Uterus (tissue), 4 donors: Measurements from ENCODE around the gene RFX7. TPM values are rescaled to one million over a fixed set of nuclear protein-coding genes. Genes with fewer than 3 reads are reported as not detected.

Source experiments
- DNase-seq, 2 donors: peaks; one replicate each; pipeline ENCODE4 v3.0.0-alpha.2; 2019 to 2020
- H3K27ac ChIP-seq, 2 donors: fragments of 200-600 bp; sonication (generic); 1 replicate in 1 of 2; 2 replicates in 1 of 2; pipeline ENCODE4 v1.5.1; 2016 to 2018
- H3K27me3 ChIP-seq, 2 donors: fragments of 200-600 bp; sonication (generic); one replicate each; pipeline ENCODE4 v1.5.1; 2018 to 2019; ENCODE audit warnings: control low read depth in 1 of 2
- H3K36me3 ChIP-seq, 2 donors: fragments of 200-600 bp; sonication (generic); one replicate each; pipeline ENCODE4 v1.5.1; 2019; ENCODE audit warnings: control low read depth in 1 of 2
- H3K4me1 ChIP-seq, 2 donors: fragments of 200-600 bp; sonication (generic); one replicate each; pipeline ENCODE4 v1.5.1; 2018 to 2019; ENCODE audit warnings: control low read depth in 1 of 2
- H3K4me3 ChIP-seq, 2 donors: fragments of 200-600 bp; sonication (generic); 1 replicate in 1 of 2; 2 replicates in 1 of 2; pipeline ENCODE4 v1.5.1; 2018 to 2019; ENCODE audit warnings: mild to moderate bottlenecking in 1 of 2
- H3K9me3 ChIP-seq, 2 donors: fragments of 200-600 bp; sonication (generic); one replicate each; pipeline ENCODE4 v1.5.1; 2019; ENCODE audit warnings: control low read depth in 1 of 2
- CTCF ChIP-seq, 4 experiments: fragments of 200-600 bp in 2 of 4; fragments of 450-650 bp in 2 of 4; sonication (generic) in 2 of 4; IDR thresholded peaks; one replicate each; pipeline ENCODE4 v1.5.1; 2016 to 2019; ENCODE audit warnings: antibody characterized with exemption in 4 of 4, mild to moderate bottlenecking in 2 of 4, moderate library complexity in 1 of 4
- POLR2A ChIP-seq, 2 donors: fragments of 450-650 bp; IDR thresholded peaks; one replicate each; pipeline ENCODE4 v1.6.1; 2016; ENCODE audit warnings: antibody characterized with exemption in 2 of 2, mild to moderate bottlenecking in 1 of 2, moderate library complexity in 1 of 2
- intact Hi-C: fragments of 100-400 bp; cut with DNase I; formaldehyde crosslinking; loops from one replicate; pipeline ENCODE4 v1.15.1; 2023; ENCODE audit warnings: low total_unique reads
- total RNA-seq, 4 donors: library from RNA; depleted of rRNA in 3 of 4; stranded (reverse); fragments of >200 nt in 3 of 4; gene quantifications; one replicate each; pipeline versions ENCODE4 v1.1.0 to v1.2.4, GENCODE V29; 2014 to 2023
- donor health status: DM: yes; HTN: yes; CAD: no.

Gene RFX7
- total RNA-seq, 4 donors from 2014 or later = 3.1 to 22.9 (median 11.9) TPM

GRCh38 chr15:56146756-56147155 lies 96.9 kb downstream of the RFX7 start:
- Histone ChIP-seq H3K4me3 (no peak overlapping the region), H3K27me3 (no peaks in the 10 kb centered on the region), H3K9me3 (no peaks in the 10 kb centered on the region), H3K4me1 (no peaks in the 10 kb centered on the region), H3K36me3 (no peaks in the 10 kb centered on the region), H3K27ac (no peak overlapping the region)
- TF ChIP-seq POLR2A (IDR thresholded peaks at IDR 0.05) (no peak), CTCF (IDR thresholded peaks at IDR 0.05) (no peak)
- no peak for DNase-seq
- intact Hi-C loops = no loop called here

- intact Hi-C loops = no loop called here
- TF ChIP-seq POLR2A (IDR thresholded peaks at IDR 0.05) (no peak), CTCF (IDR thresholded peaks at IDR 0.05) (no peak)
- Histone ChIP-seq H3K36me3 (no peaks in the 10 kb centered on the region), H3K27ac (no peak overlapping the region), H3K4me1 (no peaks in the 10 kb centered on the region), H3K27me3 (no peaks in the 10 kb centered on the region), H3K9me3 (no peaks in the 10 kb centered on the region), H3K4me3 (no peak overlapping the region)
- DNase-seq = no peak
Observed at GRCh38 chr15:56128081-56128480, 115.6 kb downstream of the RFX7 start.

DNA sequence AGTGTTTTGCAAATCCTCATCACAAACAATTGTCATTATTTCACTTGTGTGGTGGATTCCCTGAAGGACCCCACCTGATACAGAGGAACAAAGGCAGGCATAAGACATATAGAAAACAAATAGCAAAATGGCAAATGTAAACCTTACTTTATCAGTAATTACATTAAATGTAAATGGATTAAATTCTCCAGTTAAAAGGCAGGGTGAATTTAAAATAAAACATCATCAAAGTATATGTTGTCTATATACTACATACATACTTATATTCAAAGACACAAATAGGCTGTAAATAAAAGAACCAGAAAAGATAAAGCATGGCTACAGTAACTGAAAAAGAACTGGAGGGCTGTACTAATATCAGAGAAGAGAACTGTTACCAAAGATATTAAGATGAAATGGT lies 117.3 kb downstream of the RFX7 start:
- intact Hi-C loops = no loop called here
- H3K4me3 ChIP-seq = no peak overlapping the region
- no peaks in the 10 kb centered on the region for H3K27me3 ChIP-seq
- TF ChIP-seq CTCF (IDR thresholded peaks at IDR 0.05) (no peak), POLR2A (IDR thresholded peaks at IDR 0.05) (no peak)
- no peak overlapping the region for H3K27ac ChIP-seq
- no peaks in the 10 kb centered on the region for H3K36me3 ChIP-seq
- no peaks in the 10 kb centered on the region for H3K4me1 ChIP-seq
- no peaks in the 10 kb centered on the region for H3K9me3 ChIP-seq
- no peak for DNase-seq

- TF ChIP-seq POLR2A (IDR thresholded peaks at IDR 0.05) = no peak
- TF ChIP-seq CTCF (IDR thresholded peaks at IDR 0.05) = no peak
- Histone ChIP-seq H3K27me3 (no peaks in the 10 kb centered on the region), H3K4me1 (no peaks in the 10 kb centered on the region), H3K9me3 (no peaks in the 10 kb centered on the region), H3K4me3 (no peak overlapping the region), H3K36me3 (no peaks in the 10 kb centered on the region), H3K27ac (no peak overlapping the region)
- intact Hi-C loops = no loop called here
- no peak for DNase-seq
Observed at GRCh38 chr15:56124391-56124790, 119.3 kb downstream of the RFX7 start.

GRCh38 chr15:56105855-56106254 lies 137.8 kb downstream of the RFX7 start:
- H3K27me3 ChIP-seq = no peaks in the 10 kb centered on the region
- H3K27ac ChIP-seq = no peak overlapping the region
- no peak overlapping the region for H3K4me3 ChIP-seq
- intact Hi-C loops = no loop called here
- H3K9me3 ChIP-seq = no peaks in the 10 kb centered on the region
- no peak for DNase-seq
- TF ChIP-seq POLR2A (IDR thresholded peaks at IDR 0.05) = no peak
- TF ChIP-seq CTCF (IDR thresholded peaks at IDR 0.05) = no peak
- no peaks in the 10 kb centered on the region for H3K4me1 ChIP-seq
- H3K36me3 ChIP-seq = no peaks in the 10 kb centered on the region
